HG02970 (cell line): ENCODE results near the gene MYO7A.

Experiments used
- ATAC-seq: cut with Tn5 transposase; IDR thresholded peaks from one replicate; pipeline ENCODE4 v1.9.1; 2021; ENCODE audit warnings: mild to moderate bottlenecking, moderate library complexity, moderate number of reproducible peaks; ENCODE audit not compliant: unreplicated experiment, low FRiP score

MYO7A gene

GRCh38 chr11:77143405-77144020 is 15.5 kb downstream of the MYO7A start:
- ATAC-seq, result no peak

- no peak for ATAC-seq
These were observed 16.3 kb downstream of the MYO7A start for GRCh38 chr11:77144196-77144856.

GRCh38 chr11:77144857-77145428 is 16.9 kb downstream of the MYO7A start:
- ATAC-seq, result no peak

- ATAC-seq, result no peak
These were observed 18.4 kb downstream of the MYO7A start for GRCh38 chr11:77146261-77147035.

- ATAC-seq, result no peak
These were observed 18.9 kb downstream of the MYO7A start for GRCh38 chr11:77147036-77147315.

- ATAC-seq, result no peak
These were observed 19.7 kb downstream of the MYO7A start for GRCh38 chr11:77147668-77148321.

- no peak for ATAC-seq
These were observed 21.1 kb downstream of the MYO7A start for GRCh38 chr11:77148963-77149715.

GRCh38 chr11:77149716-77150392 is 21.8 kb downstream of the MYO7A start:
- ATAC-seq, result no peak

- no peak for ATAC-seq
These were observed 22.8 kb downstream of the MYO7A start for GRCh38 chr11:77150836-77151235.

- no peak for ATAC-seq
These were observed 23.9 kb downstream of the MYO7A start for GRCh38 chr11:77151804-77152509.

- ATAC-seq, result no peak
These were observed 24.8 kb downstream of the MYO7A start for GRCh38 chr11:77152846-77153245.

- no peak for ATAC-seq
These were observed 25.5 kb downstream of the MYO7A start for GRCh38 chr11:77153276-77154185.

GRCh38 chr11:77154381-77155081 is 26.5 kb downstream of the MYO7A start:
- ATAC-seq, result no peak

- no peak for ATAC-seq
These were observed 27.0 kb downstream of the MYO7A start for GRCh38 chr11:77155082-77155475.

- ATAC-seq, result no peak
These were observed 27.6 kb downstream of the MYO7A start for GRCh38 chr11:77155556-77156130.

GRCh38 chr11:77156396-77157195 is 28.6 kb downstream of the MYO7A start:
- ATAC-seq, result no peak
